Measurements from ENCODE around the gene ZDHHC13. TPM values are rescaled to one million over a fixed set of nuclear protein-coding genes. Genes with fewer than 3 reads are reported as not detected.

The ZDHHC13 gene, protein sequence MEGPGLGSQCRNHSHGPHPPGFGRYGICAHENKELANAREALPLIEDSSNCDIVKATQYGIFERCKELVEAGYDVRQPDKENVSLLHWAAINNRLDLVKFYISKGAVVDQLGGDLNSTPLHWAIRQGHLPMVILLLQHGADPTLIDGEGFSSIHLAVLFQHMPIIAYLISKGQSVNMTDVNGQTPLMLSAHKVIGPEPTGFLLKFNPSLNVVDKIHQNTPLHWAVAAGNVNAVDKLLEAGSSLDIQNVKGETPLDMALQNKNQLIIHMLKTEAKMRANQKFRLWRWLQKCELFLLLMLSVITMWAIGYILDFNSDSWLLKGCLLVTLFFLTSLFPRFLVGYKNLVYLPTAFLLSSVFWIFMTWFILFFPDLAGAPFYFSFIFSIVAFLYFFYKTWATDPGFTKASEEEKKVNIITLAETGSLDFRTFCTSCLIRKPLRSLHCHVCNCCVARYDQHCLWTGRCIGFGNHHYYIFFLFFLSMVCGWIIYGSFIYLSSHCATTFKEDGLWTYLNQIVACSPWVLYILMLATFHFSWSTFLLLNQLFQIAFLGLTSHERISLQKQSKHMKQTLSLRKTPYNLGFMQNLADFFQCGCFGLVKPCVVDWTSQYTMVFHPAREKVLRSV
- total RNA-seq = 25.0 and 28.9 TPM in 2 replicates

DNA sequence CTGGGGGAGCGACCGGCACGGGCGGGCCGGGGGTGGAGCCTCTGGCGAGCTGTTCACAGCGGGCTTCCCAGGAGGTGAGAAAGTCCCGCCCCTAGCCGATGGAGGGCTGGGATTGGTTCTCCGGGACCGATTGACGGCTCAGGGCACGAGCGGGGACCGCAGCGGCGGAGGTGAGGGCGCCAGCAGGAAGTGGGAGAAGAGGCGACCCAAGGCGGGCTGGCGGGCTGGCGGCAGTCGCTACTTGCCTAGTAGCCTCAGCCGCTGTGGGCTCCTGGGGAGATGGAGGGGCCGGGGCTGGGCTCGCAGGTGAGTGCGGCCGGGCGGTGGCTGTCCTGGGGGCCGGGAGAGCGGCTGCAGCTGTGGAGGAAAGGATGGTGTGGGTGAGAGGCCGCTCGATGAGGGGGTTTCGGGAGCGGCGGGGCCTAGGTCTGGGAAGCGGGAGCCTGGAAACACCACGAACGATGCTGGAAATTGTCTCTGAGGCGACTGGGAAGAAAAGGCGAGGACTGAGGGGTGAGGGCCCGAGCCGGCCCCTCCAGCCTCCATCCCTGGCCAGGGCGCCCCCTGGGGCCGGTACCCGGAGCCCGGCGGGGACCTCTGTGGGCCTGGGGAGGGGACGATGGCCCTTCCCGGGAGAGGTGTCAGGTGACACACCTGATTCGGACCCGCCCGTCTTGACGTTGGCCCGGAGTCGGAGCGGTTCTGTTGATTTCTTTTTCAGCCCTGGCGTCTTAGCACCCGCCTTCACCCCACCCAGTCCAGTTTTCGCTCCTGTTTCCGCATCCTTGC lies at the start of gene ZDHHC13:
ZDHHC13 (plus strand) TSS at position 198 of the 789 bp plus-strand sequence; CDS start at position 280, 82 bp downstream.
- peak; percentile 94 for DNase-seq (ENCODE audit: low spot score)
- Mint-ChIP-seq H3K36me3 (ENCODE audit: low read depth) (peaks cover 19% of the 10 kb centered on the region), H3K9me3 (no peaks in the 10 kb centered on the region), H3K27me3 (ENCODE audit: insufficient read depth) (peaks cover 12% of the 10 kb centered on the region), H3K4me1 (ENCODE audit: low read depth) (peaks cover 54% of the 10 kb centered on the region), H3K4me3 (peak within 1 kb of the TSS; percentile 93), H3K27ac (peak within 1 kb of the TSS; percentile 84)
- intact Hi-C loops (cut with micrococcal nuclease) = loop anchor here (1.0 to 5.0 kb wide), 5 partner anchors 46 to 1270 kb away; partner anchors contain the start of genes E2F8, NAV2, PRMT3 and TSG101

DNA sequence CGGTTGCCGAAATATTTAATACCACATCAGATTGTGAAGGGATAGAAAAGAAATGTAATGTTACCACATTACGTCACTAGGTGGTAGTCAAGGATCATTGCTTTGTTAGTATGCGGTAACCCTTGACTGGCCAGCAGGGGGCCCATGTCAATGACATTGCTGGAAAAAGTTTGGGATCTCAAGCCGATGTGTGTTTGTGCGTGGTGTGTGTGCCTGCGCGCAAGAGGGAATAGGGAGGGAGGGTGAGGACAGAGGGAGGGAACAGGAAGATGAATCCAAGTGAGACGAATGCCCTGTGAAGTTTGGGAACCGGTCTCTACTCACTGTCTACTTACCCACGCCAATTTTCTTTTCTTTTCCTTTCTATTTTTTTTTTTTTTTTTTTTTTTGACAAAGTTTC lies 45.7 kb upstream of the ZDHHC13 start:
- H3K27ac Mint-ChIP-seq = no peak overlapping the region
- H3K36me3 Mint-ChIP-seq (ENCODE audit: low read depth) = no peaks in the 10 kb centered on the region
- H3K4me1 Mint-ChIP-seq (ENCODE audit: low read depth) = peaks cover 6% of the 10 kb centered on the region
- H3K27me3 Mint-ChIP-seq (ENCODE audit: insufficient read depth) = peaks cover 18% of the 10 kb centered on the region
- intact Hi-C loops (cut with micrococcal nuclease) = loop anchor here (1.0 to 10.0 kb wide), 6 partner anchors 46 to 671 kb away; partner anchors contain the start of gene ZDHHC13
- H3K4me3 Mint-ChIP-seq = peak overlapping the region; percentile 48
- peak; percentile 32 for DNase-seq (ENCODE audit: low spot score)
- peaks cover 6% of the 10 kb centered on the region for H3K9me3 Mint-ChIP-seq

DNA sequence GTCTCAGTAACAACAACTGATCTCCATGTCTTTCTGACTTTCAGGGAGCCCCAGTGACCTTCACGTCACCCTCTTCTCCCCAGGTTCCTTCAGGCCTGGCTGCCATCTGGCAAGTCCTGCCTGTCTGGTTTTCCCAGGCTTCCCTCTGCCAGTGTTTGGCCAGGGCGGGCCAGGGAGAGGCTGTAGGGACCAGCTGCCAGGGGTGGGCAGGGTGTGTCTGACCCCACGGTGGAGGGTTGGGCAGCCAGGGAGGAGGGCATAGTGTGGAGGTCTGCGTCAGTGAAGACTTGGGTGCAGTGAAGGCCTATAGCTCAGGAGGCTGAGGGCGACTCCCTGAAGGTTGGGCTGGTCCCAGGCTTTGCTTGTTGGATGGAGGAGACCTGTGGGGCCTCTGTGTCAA lies 44.5 kb upstream of the ZDHHC13 start:
- intact Hi-C loops (cut with micrococcal nuclease) = loop anchor here (10.0 kb wide), 1 partner anchor 92 kb away; no protein-coding TSS in a partner anchor
- H3K27me3 Mint-ChIP-seq (ENCODE audit: insufficient read depth) = peaks cover 15% of the 10 kb centered on the region

DNA sequence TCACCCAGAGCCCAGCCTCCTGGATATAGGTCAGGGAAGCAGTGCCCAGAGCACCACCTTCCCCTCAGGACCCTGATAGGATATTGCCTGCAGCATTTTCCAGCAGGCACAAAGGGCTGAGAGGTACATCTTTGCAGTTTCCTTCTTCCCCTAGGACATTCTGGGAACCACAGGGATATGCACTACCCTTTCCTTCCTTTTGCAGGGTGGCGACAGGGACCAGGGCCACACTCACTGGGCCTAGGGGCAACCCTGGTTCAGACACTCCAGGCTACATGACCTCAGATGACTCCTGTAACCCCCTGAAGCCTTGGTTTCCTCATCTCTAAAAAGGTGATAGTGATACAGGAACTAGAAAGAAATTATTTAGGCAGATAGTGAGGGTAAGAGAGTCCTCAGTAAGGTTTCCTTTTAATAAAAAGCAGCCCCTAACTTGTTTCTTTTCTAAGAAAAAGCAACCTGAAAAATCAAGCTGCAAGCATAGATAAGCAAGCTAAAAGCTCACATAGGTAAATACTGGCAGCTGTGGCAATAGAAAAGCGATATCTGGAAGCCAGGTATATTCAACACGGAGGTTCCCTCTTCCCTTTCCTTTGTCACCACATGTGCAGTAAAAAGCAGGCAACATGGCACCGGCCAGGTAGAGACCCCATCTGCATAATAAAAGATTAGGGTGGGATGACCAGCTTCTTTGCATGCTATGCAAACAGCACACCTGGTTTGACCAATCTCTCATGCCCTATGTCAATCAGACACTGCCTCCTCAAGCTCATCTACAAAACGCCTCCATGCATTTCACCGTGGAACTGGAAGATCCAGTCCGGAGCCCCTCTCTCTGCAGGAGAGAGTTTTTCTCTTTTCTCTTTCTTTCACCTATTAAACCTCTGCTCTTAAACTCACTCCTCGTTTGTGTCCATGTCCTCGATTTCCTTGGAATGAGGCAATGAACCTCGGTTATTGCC lies 43.2 kb upstream of the ZDHHC13 start:
- DNase-seq (ENCODE audit: low spot score) = no peak
- H3K27ac Mint-ChIP-seq = no peak overlapping the region
- H3K9me3 Mint-ChIP-seq = peaks cover 6% of the 10 kb centered on the region
- peaks cover 22% of the 10 kb centered on the region for H3K27me3 Mint-ChIP-seq (ENCODE audit: insufficient read depth)
- no peak overlapping the region for H3K4me3 Mint-ChIP-seq
- no peaks in the 10 kb centered on the region for H3K36me3 Mint-ChIP-seq (ENCODE audit: low read depth)
- intact Hi-C loops (cut with micrococcal nuclease) = loop anchor here (10.0 kb wide), 1 partner anchor 91 kb away; no protein-coding TSS in a partner anchor
- peaks cover 6% of the 10 kb centered on the region for H3K4me1 Mint-ChIP-seq (ENCODE audit: low read depth)

More for the DNA sequence above, 44.5 kb upstream of the ZDHHC13 start:
- Mint-ChIP-seq H3K27ac (no peak overlapping the region), H3K9me3 (peaks cover 6% of the 10 kb centered on the region), H3K36me3 (ENCODE audit: low read depth) (no peaks in the 10 kb centered on the region), H3K4me3 (no peak overlapping the region), H3K4me1 (ENCODE audit: low read depth) (peaks cover 6% of the 10 kb centered on the region)
- DNase-seq (ENCODE audit: low spot score) = no peak

DNA sequence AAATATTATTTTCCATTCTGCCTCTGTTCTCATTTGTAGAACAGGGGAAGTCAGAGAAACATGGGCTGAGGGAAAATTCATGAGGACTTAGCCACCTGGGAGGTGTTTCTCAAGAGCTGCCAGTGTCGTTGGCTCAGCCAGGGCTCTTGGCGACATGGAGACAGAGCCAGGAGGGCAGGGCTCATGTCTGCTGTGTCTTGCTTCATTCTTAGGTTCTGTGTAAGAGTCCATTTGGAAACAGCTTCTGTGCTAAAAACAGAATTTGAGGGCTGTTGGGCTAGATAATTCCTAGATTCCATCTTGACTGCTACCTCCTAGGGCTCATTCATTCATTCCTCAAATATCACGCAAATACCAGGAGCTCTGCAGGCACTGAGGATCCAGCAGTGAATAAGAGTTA lies 41.3 kb upstream of the ZDHHC13 start:
- H3K27ac Mint-ChIP-seq = no peak overlapping the region
- H3K4me3 Mint-ChIP-seq = no peak overlapping the region
- DNase-seq (ENCODE audit: low spot score) = no peak
- intact Hi-C loops (cut with micrococcal nuclease) = loop anchor here (2.0 to 10.0 kb wide), 2 partner anchors 89 to 167 kb away; no protein-coding TSS in a partner anchor
- H3K9me3 Mint-ChIP-seq = no peaks in the 10 kb centered on the region
- no peaks in the 10 kb centered on the region for H3K36me3 Mint-ChIP-seq (ENCODE audit: low read depth)
- H3K27me3 Mint-ChIP-seq (ENCODE audit: insufficient read depth) = peaks cover 10% of the 10 kb centered on the region
- H3K4me1 Mint-ChIP-seq (ENCODE audit: low read depth) = peaks cover 6% of the 10 kb centered on the region

DNA sequence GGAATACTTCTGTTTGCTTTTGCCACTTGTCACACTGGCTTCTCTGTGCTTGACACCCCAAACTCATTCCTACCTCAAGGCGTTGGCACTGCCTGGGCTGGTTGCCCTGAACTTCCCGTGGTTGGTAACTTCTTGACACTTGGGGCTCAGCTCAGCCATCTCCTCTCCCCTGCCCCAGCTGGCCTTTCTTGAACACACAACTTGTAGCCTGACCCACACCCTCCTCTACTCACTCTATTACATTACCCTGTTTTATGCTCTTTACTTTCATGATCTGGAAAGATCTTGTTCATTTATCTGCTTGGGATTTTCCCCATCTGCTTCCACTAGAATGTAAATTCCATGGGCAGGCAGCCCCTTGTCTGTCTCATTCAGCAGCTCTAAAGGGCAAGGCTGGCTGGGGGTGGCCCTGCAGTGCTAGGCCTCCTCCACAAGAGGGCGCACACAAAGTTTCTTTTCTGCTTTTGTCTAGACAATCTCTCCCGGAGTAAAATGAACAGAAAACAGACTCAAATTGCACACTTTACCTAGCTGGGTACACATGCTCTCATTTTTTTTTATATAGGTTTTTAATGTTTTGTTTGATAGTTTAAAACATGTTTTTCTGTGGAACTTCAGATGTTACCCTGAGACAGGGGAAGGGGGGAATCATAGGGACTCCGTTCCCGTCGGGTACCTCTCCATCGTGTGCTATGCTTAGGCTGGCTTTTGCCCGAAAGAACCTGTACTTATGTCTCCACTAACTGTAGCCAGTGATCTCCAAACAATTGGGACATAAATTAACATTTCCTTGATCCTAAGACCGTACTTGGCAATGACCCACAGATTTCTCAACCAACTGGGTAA lies 40.0 kb upstream of the ZDHHC13 start:
- Mint-ChIP-seq H3K27me3 (ENCODE audit: insufficient read depth) (peaks cover 9% of the 10 kb centered on the region), H3K4me1 (ENCODE audit: low read depth) (no peaks in the 10 kb centered on the region), H3K36me3 (ENCODE audit: low read depth) (no peaks in the 10 kb centered on the region), H3K27ac (no peak overlapping the region), H3K4me3 (no peak overlapping the region), H3K9me3 (no peaks in the 10 kb centered on the region)
- peak; percentile 49 for DNase-seq (ENCODE audit: low spot score)
- intact Hi-C loops (cut with micrococcal nuclease) = loop anchor here (2.0 to 10.0 kb wide), 2 partner anchors 88 to 166 kb away; no protein-coding TSS in a partner anchor

DNA sequence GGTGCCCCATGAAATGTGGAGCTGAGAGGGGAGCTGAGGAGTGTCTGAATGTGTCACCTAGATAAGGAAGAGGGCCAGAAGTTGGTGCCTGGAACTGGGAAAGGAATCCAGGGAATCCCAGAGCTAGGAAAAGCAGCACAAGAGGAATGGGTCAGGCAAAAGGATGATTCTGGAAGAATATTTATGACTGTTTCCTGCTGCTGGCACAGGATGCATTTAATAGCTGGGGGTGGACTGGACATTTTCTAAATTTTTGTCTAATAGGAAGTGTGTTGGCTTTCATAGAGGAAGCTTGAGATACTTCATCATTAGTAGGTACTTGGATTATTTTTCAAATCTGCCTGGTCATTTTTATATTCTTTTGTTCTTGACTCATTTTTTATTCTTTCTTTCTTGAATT lies 39.0 kb upstream of the ZDHHC13 start:
- intact Hi-C loops (cut with micrococcal nuclease) = loop anchor here (2.0 to 10.0 kb wide), 2 partner anchors 87 to 165 kb away; no protein-coding TSS in a partner anchor
- Mint-ChIP-seq H3K27ac (no peak overlapping the region), H3K27me3 (ENCODE audit: insufficient read depth) (peaks cover 9% of the 10 kb centered on the region), H3K4me3 (no peak overlapping the region), H3K4me1 (ENCODE audit: low read depth) (no peaks in the 10 kb centered on the region), H3K9me3 (no peaks in the 10 kb centered on the region), H3K36me3 (ENCODE audit: low read depth) (no peaks in the 10 kb centered on the region)
- no peak for DNase-seq (ENCODE audit: low spot score)

DNA sequence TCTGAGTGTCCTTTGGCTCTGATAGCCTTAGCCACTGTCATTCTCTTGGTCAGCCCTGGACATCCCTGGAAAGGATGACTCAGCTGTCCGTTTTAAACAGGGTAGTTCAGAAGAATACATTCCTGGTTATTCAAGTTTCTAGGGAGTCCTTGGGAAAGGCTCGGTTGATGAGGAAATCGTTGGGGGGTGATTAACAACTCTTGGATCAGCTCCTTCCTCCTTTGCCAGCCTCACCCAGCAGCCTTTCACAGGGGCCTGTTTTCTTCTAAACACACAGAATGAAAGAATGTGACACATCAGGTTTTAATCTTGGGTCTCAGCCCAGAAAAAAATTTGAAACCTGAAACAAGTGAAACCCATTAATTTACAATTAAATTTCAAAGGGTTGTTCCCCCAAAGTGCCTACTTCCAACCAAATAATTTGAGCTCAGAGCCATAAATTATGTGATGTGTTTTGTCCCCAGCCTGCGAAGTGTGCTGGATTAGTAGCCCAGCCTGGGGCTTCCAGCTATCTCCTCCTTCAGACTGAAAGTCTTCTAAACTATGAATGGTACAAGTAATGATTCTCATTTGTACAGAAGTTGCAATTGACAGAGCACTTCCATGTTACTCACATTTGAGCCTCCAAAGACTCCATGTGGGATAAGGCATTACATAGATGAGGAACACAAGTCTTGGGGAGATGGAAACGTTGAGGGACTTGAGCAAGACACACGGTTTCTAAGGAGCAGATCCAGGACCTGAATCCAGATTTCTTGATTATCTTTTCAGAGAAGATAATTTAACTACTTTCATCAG lies 37.1 kb upstream of the ZDHHC13 start:
- Mint-ChIP-seq H3K27me3 (ENCODE audit: insufficient read depth) (peaks cover 11% of the 10 kb centered on the region), H3K27ac (no peak overlapping the region), H3K4me3 (no peak overlapping the region), H3K4me1 (ENCODE audit: low read depth) (no peaks in the 10 kb centered on the region), H3K9me3 (no peaks in the 10 kb centered on the region), H3K36me3 (ENCODE audit: low read depth) (no peaks in the 10 kb centered on the region)
- intact Hi-C loops (cut with micrococcal nuclease) = loop anchor here (5.0 to 10.0 kb wide), 2 partner anchors 85 to 1137 kb away; no protein-coding TSS in a partner anchor
- no peak for DNase-seq (ENCODE audit: low spot score)

DNA sequence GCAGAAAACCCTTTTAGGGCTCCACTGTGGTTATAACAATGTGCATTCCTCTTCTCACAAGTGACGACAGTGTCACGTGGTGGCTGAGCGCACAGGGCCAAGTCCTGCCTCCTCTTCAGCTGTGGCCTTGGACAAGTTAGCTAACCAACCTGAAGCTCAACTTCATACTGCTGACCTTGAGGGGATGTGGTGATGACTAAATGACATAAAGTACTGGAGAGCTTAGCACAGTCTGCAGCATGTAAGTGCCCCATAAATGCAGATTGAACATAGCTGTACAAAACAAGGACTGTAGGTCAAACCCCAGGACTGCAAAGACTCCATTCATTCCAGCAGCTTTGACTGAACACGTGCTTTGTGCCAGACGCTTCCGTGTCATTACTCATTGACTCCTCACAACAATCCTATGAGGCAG lies 36.4 kb upstream of the ZDHHC13 start:
- intact Hi-C loops (cut with micrococcal nuclease) = loop anchor here (5.0 kb wide), 1 partner anchor 1137 kb away; no protein-coding TSS in a partner anchor
- Mint-ChIP-seq H3K4me3 (no peak overlapping the region), H3K36me3 (ENCODE audit: low read depth) (no peaks in the 10 kb centered on the region), H3K27ac (no peak overlapping the region), H3K9me3 (no peaks in the 10 kb centered on the region), H3K27me3 (ENCODE audit: insufficient read depth) (peaks cover 11% of the 10 kb centered on the region), H3K4me1 (ENCODE audit: low read depth) (no peaks in the 10 kb centered on the region)
- no peak for DNase-seq (ENCODE audit: low spot score)

DNA sequence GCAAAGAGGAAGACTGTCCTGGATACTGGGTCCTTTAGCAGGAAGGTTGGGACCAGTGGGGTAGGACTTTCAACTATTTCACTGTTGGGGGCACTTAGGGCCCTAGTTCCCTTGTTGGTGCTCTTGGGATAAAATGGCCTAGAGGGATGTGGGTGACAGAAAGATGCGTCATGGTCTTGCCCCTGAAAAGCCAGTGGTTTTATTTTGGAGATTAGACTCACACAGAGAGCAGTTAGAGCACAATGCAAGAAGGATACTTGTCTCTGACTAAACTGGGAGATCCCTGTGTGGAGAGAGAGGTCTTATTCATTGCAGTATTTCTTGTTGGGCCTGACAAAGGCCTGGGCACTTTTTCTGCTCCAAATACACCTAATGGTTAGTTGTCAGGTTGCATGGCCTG lies 33.8 kb upstream of the ZDHHC13 start:
- intact Hi-C loops (cut with micrococcal nuclease) = loop anchor here (5.0 kb wide), 1 partner anchor 1134 kb away; no protein-coding TSS in a partner anchor
- peaks cover 5% of the 10 kb centered on the region for H3K27me3 Mint-ChIP-seq (ENCODE audit: insufficient read depth)
- no peaks in the 10 kb centered on the region for H3K36me3 Mint-ChIP-seq (ENCODE audit: low read depth)
- no peak overlapping the region for H3K27ac Mint-ChIP-seq
- H3K4me1 Mint-ChIP-seq (ENCODE audit: low read depth) = no peaks in the 10 kb centered on the region
- DNase-seq (ENCODE audit: low spot score) = no peak
- H3K4me3 Mint-ChIP-seq = no peak overlapping the region
- H3K9me3 Mint-ChIP-seq = no peaks in the 10 kb centered on the region

All from activated T-helper 1 cell treated with anti-CD3 and anti-CD28 coated beads, Interleukin-12 subunit alpha, Interleukin-12 subunit beta, Interleukin-2, Interleukin-4 antibody, amounts not matched to agents 30 ng/mL and 10 ng/mL and 1 ng/mL, durations not matched to agents 14 hours and 24 hours and 36 hours (primary cell).